NCI-H1105 treated with DMSO at 0.1 percent for 48 hours (cell line): ENCODE data around the gene TMIE.

ENCODE experiments used
- DNase-seq: peaks from one replicate; lab custom pipeline; 2025; lab: John Stamatoyannopoulos, UW

TMIE gene

GRCh38 chr3:46701181-46701939, at the start of gene TMIE:
TMIE (plus strand) TSS chr3:46701392; CDS start chr3:46701488, 96 bp downstream.
- DNase-seq = no peak

GRCh38 chr3:46655271-46655670, 45.9 kb upstream of the TMIE start:
- DNase-seq = no peak

- DNase-seq = no peak
Measured at GRCh38 chr3:46656778-46657556, 44.2 kb upstream of the TMIE start.

GRCh38 chr3:46659285-46659684, 41.9 kb upstream of the TMIE start:
- no peak for DNase-seq

- no peak for DNase-seq
Measured at GRCh38 chr3:46660003-46660402, 41.2 kb upstream of the TMIE start.

GRCh38 chr3:46660543-46661523, 40.4 kb upstream of the TMIE start:
- peak; percentile 5 for DNase-seq

GRCh38 chr3:46661776-46662766, 39.1 kb upstream of the TMIE start:
- no peak for DNase-seq

- peak; percentile 6 for DNase-seq
Measured at GRCh38 chr3:46662771-46663551, 38.2 kb upstream of the TMIE start.

GRCh38 chr3:46663591-46664135, 37.5 kb upstream of the TMIE start:
- DNase-seq = peak; percentile 69

- no peak for DNase-seq
Measured at GRCh38 chr3:46664188-46664970, 36.8 kb upstream of the TMIE start.

- DNase-seq = no peak
Measured at GRCh38 chr3:46664971-46665762, 36.0 kb upstream of the TMIE start.

GRCh38 chr3:46665763-46666452, 35.3 kb upstream of the TMIE start:
- DNase-seq = no peak

- no peak for DNase-seq
Measured at GRCh38 chr3:46666453-46666845, 34.7 kb upstream of the TMIE start.

- DNase-seq = no peak
Measured at GRCh38 chr3:46667061-46667621, 34.1 kb upstream of the TMIE start.

- DNase-seq = no peak
Measured at GRCh38 chr3:46667657-46668056, 33.5 kb upstream of the TMIE start.

GRCh38 chr3:46668116-46668515, 33.1 kb upstream of the TMIE start:
- no peak for DNase-seq

- DNase-seq = no peak
Measured at GRCh38 chr3:46668591-46668990, 32.6 kb upstream of the TMIE start.
